ENCODE results near the gene IL31RA. TPM values are rescaled to one million over a fixed set of nuclear protein-coding genes. Genes with fewer than 3 reads are reported as not detected.

IL31RA gene
- polyA plus RNA-seq, 4 donors, result 0.06 to 0.16 (median 0.12) TPM

GRCh38 chr5:55857247-55857640 is 6.1 kb downstream of the IL31RA start:
- no peak for DNase-seq (ENCODE audit: low read depth in 4 of 4, low spot score in 2 of 4)

GRCh38 chr5:55858104-55858503 is 6.9 kb downstream of the IL31RA start:
- no peak for DNase-seq (ENCODE audit: low read depth in 4 of 4, low spot score in 2 of 4)

- DNase-seq (ENCODE audit: low read depth in 4 of 4, low spot score in 2 of 4), result no peak
Observed at GRCh38 chr5:55860288-55860687, 9.1 kb downstream of the IL31RA start.

GRCh38 chr5:55860709-55861108 is 9.6 kb downstream of the IL31RA start:
- DNase-seq (ENCODE audit: low read depth in 4 of 4, low spot score in 2 of 4), result no peak

- no peak for DNase-seq (ENCODE audit: low read depth in 4 of 4, low spot score in 2 of 4)
Observed at GRCh38 chr5:55864606-55865541, 13.7 kb downstream of the IL31RA start.

GRCh38 chr5:55865831-55866230 is 14.7 kb downstream of the IL31RA start:
- DNase-seq (ENCODE audit: low read depth in 4 of 4, low spot score in 2 of 4), result no peak

GRCh38 chr5:55866485-55866884 is 15.3 kb downstream of the IL31RA start:
- no peak for DNase-seq (ENCODE audit: low read depth in 4 of 4, low spot score in 2 of 4)

- DNase-seq (ENCODE audit: low read depth in 4 of 4, low spot score in 2 of 4), result no peak
Observed at GRCh38 chr5:55866934-55867333, 15.8 kb downstream of the IL31RA start.

- no peak for DNase-seq (ENCODE audit: low read depth in 4 of 4, low spot score in 2 of 4)
Observed at GRCh38 chr5:55868846-55869245, 17.7 kb downstream of the IL31RA start.

- DNase-seq (ENCODE audit: low read depth in 4 of 4, low spot score in 2 of 4), result no peak
Observed at GRCh38 chr5:55869847-55870246, 18.7 kb downstream of the IL31RA start.

GRCh38 chr5:55873234-55873633 is 22.1 kb downstream of the IL31RA start:
- no peak for DNase-seq (ENCODE audit: low read depth in 4 of 4, low spot score in 2 of 4)

GRCh38 chr5:55877655-55878054 is 26.5 kb downstream of the IL31RA start:
- no peak for DNase-seq (ENCODE audit: low read depth in 4 of 4, low spot score in 2 of 4)

GRCh38 chr5:55880453-55880852 is 29.3 kb downstream of the IL31RA start:
- no peak for DNase-seq (ENCODE audit: low read depth in 4 of 4, low spot score in 2 of 4)

- DNase-seq (ENCODE audit: low read depth in 4 of 4, low spot score in 2 of 4), result no peak
Observed at GRCh38 chr5:55885359-55885758, 34.2 kb downstream of the IL31RA start.

GRCh38 chr5:55888205-55888604 is 37.0 kb downstream of the IL31RA start:
- no peak for DNase-seq (ENCODE audit: low read depth in 4 of 4, low spot score in 2 of 4)

GRCh38 chr5:55892479-55892878 is 41.3 kb downstream of the IL31RA start:
- DNase-seq (ENCODE audit: low read depth in 4 of 4, low spot score in 2 of 4), result no peak

- no peak for DNase-seq (ENCODE audit: low read depth in 4 of 4, low spot score in 2 of 4)
Observed at GRCh38 chr5:55894135-55894534, 43.0 kb downstream of the IL31RA start.

- DNase-seq (ENCODE audit: low read depth in 4 of 4, low spot score in 2 of 4), result no peak
Observed at GRCh38 chr5:55895346-55895745, 44.2 kb downstream of the IL31RA start.

GRCh38 chr5:55896238-55896637 is 45.1 kb downstream of the IL31RA start:
- no peak for DNase-seq (ENCODE audit: low read depth in 4 of 4, low spot score in 2 of 4)

- DNase-seq (ENCODE audit: low read depth in 4 of 4, low spot score in 2 of 4), result no peak
Observed at GRCh38 chr5:55896663-55897062, 45.5 kb downstream of the IL31RA start.

GRCh38 chr5:55897206-55897894 is 46.2 kb downstream of the IL31RA start:
- DNase-seq (ENCODE audit: low read depth in 4 of 4, low spot score in 2 of 4), result no peak

- DNase-seq (ENCODE audit: low read depth in 4 of 4, low spot score in 2 of 4), result no peak
Observed at GRCh38 chr5:55897905-55898304, 46.7 kb downstream of the IL31RA start.
